Skeletal muscle tissue (tissue), 4 donors: ENCODE data around the gene TGFBRAP1. TPM values are rescaled to one million over a fixed set of nuclear protein-coding genes. Genes with fewer than 3 reads are reported as not detected.

Experiments used
- H3K27ac ChIP-seq: one replicate; pipeline ENCODE4 v1.7.0; 2013; ENCODE audit warnings: mild to moderate bottlenecking, low read depth, low read length, inconsistent platforms
- H3K27me3 ChIP-seq, 3 donors: one replicate each; pipeline ENCODE4 v1.7.0; 2013; ENCODE audit warnings: low read length in 3 of 3; ENCODE audit not compliant: control insufficient read depth in 3 of 3, insufficient read depth in 3 of 3
- H3K36me3 ChIP-seq, 3 donors: one replicate each; pipeline ENCODE4 v1.7.0; 2013; ENCODE audit warnings: low read length in 3 of 3; ENCODE audit not compliant: control insufficient read depth in 3 of 3, insufficient read depth in 3 of 3
- H3K4me1 ChIP-seq, 3 donors: one replicate each; pipeline ENCODE4 v1.7.0; 2013; ENCODE audit warnings: low read length in 3 of 3, mild to moderate bottlenecking in 3 of 3; ENCODE audit not compliant: control insufficient read depth in 3 of 3, insufficient read depth in 3 of 3
- H3K4me3 ChIP-seq, 3 donors: one replicate each; pipeline ENCODE4 v1.7.0; 2013; ENCODE audit warnings: low read length in 3 of 3
- H3K9ac ChIP-seq, 3 donors: one replicate each; pipeline ENCODE4 v1.7.0; 2013; ENCODE audit warnings: low read length in 3 of 3, mild to moderate bottlenecking in 3 of 3, moderate library complexity in 2 of 3, low read depth in 1 of 3
- H3K9me3 ChIP-seq, 3 donors: one replicate each; pipeline ENCODE4 v1.7.0; 2013; ENCODE audit warnings: low read length in 3 of 3; ENCODE audit not compliant: control insufficient read depth in 3 of 3
- total RNA-seq: library from RNA; depleted of rRNA; stranded (reverse); fragments of >200 nt; gene quantifications from one replicate; pipeline ENCODE4 v1.2.3, GENCODE V29; 2014
- donor health status: Osteomylitis.

Gene TGFBRAP1
- total RNA-seq, 1 donor from 2014 or later: 7.3 TPM

GRCh38 chr2:105235388-105236059 is 94.0 kb downstream of the TGFBRAP1 start:
- Histone ChIP-seq H3K4me1 (peaks cover 0 to 2% (median 0%) of the 10 kb centered on the region in 3 donors), H3K9me3 (no peaks in the 10 kb centered on the region), H3K27ac (no peak overlapping the region), H3K4me3 (no peak overlapping the region), H3K9ac (no peak overlapping the region), H3K27me3 (peaks cover 3 to 7% (median 5%) of the 10 kb centered on the region in 3 donors), H3K36me3 (no peaks in the 10 kb centered on the region)

GRCh38 chr2:105231232-105231619 is 98.3 kb downstream of the TGFBRAP1 start:
- Histone ChIP-seq H3K27ac (no peak overlapping the region), H3K36me3 (no peaks in the 10 kb centered on the region), H3K4me3 (no peak overlapping the region), H3K27me3 (peaks cover 0 to 5% (median 3%) of the 10 kb centered on the region in 3 donors), H3K4me1 (no peaks in the 10 kb centered on the region), H3K9ac (no peak overlapping the region), H3K9me3 (no peaks in the 10 kb centered on the region)

DNA sequence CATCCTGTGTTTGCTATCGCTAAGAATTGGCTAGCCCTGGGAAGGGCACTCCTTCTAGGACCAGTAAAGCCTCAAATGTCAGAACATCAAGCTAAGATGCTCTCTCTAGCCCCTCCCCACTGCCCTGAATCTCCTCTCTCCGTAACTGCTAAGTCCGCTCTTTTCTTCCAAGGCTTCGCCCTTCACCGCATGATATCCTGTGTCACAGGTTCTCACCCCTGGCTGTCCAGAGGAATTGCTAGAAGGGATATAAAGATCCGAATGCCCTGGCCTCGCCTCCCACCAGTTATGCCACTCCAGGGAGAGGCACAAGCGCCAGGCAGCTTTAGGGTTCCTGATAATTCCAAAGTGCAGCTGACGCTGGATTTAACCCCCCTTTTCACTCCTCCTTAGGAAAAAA is 105.1 kb downstream of the TGFBRAP1 start:
- H3K9ac ChIP-seq: no peak overlapping the region
- no peak overlapping the region for H3K27ac ChIP-seq
- H3K4me1 ChIP-seq: no peaks in the 10 kb centered on the region
- H3K9me3 ChIP-seq: no peaks in the 10 kb centered on the region
- H3K27me3 ChIP-seq: peaks cover 0 to 2% (median 2%) of the 10 kb centered on the region in 3 donors
- H3K4me3 ChIP-seq: no peak overlapping the region
- no peaks in the 10 kb centered on the region for H3K36me3 ChIP-seq

DNA sequence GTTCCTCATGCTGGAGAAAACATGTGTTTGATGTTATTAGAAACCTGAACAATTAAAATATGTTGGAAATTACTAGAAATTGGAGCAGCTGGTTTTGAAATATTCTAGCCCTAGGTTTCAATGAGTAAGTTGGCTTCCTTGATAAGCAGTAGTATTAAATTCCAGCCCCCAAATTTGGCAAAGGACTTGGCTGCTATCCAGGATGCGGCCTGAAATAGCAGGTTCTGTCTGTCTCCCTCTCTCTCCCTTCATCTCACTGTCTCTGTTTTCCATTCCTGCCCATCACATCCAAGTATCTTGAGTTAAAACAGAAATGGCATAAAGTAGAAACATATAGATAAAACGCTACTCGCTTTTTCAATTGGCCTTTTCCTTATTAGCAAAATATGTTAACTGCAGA is 108.9 kb downstream of the TGFBRAP1 start:
- no peaks in the 10 kb centered on the region for H3K9me3 ChIP-seq
- peaks cover 0 to 1% (median 0%) of the 10 kb centered on the region in 3 donors for H3K27me3 ChIP-seq
- no peaks in the 10 kb centered on the region for H3K4me1 ChIP-seq
- no peak overlapping the region for H3K27ac ChIP-seq
- H3K4me3 ChIP-seq: no peak overlapping the region
- no peaks in the 10 kb centered on the region for H3K36me3 ChIP-seq
- H3K9ac ChIP-seq: no peak overlapping the region

GRCh38 chr2:105215586-105216192 is 113.8 kb downstream of the TGFBRAP1 start:
- H3K36me3 ChIP-seq: no peaks in the 10 kb centered on the region
- no peak overlapping the region for H3K4me3 ChIP-seq
- no peak overlapping the region for H3K9ac ChIP-seq
- H3K4me1 ChIP-seq: no peaks in the 10 kb centered on the region
- H3K27me3 ChIP-seq: no peaks in the 10 kb centered on the region
- no peak overlapping the region for H3K27ac ChIP-seq
- no peaks in the 10 kb centered on the region for H3K9me3 ChIP-seq

Other genes starting within 250 kb of the TGFBRAP1 start
- gene GPR45, start 88.0 kb downstream of the TGFBRAP1 start, total RNA-seq: not detected
- 13.0 TPM for gene C2orf49, start 7.8 kb upstream of the TGFBRAP1 start, total RNA-seq
- gene FHL2, start 69.3 kb upstream of the TGFBRAP1 start, total RNA-seq: 66.3 TPM